AG09309 (cell line): ENCODE results near the gene AKR7A3.
"Not testable (repeated sequence)": the region's sequence is repeated elsewhere in the genome, so short reads cannot be mapped to it uniquely, and the experiment has no call there.

ENCODE experiments used
- DNase-seq: peaks from one replicate; pipeline ENCODE4 v3.0.0-alpha.2; 2010; ENCODE audit warnings: low read depth
- H3K4me3 ChIP-seq: 2 replicates; pipeline ENCODE4 v1.5.1; 2011; ENCODE audit warnings: mild to moderate bottlenecking, low read depth, low read length, moderate library complexity; ENCODE audit not compliant: control insufficient read depth
- TF ChIP-seq, protein P1 (sequence below): IDR thresholded peaks from 2 replicates; pipeline ENCODE4 v1.5.1; 2011; ENCODE audit warnings: mild to moderate bottlenecking, low read depth, low read length, inconsistent platforms; ENCODE audit not compliant: insufficient read depth, control insufficient read depth; ENCODE audit errors: missing control alignments

AKR7A3 gene

GRCh38 chr1:19260211-19261138 is 28.1 kb downstream of the AKR7A3 start:
- H3K4me3 ChIP-seq: no peak overlapping the region
- DNase-seq: peak; percentile 87
- TF ChIP-seq, protein P1, sequence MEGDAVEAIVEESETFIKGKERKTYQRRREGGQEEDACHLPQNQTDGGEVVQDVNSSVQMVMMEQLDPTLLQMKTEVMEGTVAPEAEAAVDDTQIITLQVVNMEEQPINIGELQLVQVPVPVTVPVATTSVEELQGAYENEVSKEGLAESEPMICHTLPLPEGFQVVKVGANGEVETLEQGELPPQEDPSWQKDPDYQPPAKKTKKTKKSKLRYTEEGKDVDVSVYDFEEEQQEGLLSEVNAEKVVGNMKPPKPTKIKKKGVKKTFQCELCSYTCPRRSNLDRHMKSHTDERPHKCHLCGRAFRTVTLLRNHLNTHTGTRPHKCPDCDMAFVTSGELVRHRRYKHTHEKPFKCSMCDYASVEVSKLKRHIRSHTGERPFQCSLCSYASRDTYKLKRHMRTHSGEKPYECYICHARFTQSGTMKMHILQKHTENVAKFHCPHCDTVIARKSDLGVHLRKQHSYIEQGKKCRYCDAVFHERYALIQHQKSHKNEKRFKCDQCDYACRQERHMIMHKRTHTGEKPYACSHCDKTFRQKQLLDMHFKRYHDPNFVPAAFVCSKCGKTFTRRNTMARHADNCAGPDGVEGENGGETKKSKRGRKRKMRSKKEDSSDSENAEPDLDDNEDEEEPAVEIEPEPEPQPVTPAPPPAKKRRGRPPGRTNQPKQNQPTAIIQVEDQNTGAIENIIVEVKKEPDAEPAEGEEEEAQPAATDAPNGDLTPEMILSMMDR: no peak

- TF ChIP-seq, protein P1: no peak
- no peak for DNase-seq
- no peak overlapping the region for H3K4me3 ChIP-seq
Observed at GRCh38 chr1:19258353-19258752, 30.2 kb downstream of the AKR7A3 start.

- DNase-seq: no peak
- TF ChIP-seq, protein P1: no peak
- H3K4me3 ChIP-seq: no peak overlapping the region
Observed at GRCh38 chr1:19257178-19257914, 31.2 kb downstream of the AKR7A3 start.

DNA sequence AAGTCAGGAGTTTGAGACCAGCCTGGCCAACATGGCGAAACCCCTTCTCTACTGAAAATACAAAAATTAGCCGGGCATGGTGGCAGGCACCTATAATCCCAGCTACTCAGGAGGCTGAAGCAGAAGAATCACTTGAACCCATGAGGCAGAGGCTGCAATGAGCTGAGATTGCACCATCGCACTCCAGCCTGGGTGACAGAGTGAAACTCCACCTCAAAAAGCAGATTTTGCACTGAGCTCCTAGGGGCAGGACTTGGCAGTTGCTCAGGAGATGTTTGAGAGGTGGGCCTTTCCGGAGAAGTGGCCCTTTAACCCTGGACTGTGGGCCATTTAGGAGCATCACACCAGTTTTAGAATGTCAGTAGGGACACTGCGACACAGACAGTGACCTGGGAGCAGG is 32.3 kb downstream of the AKR7A3 start:
- DNase-seq, H3K4me3 ChIP-seq: not testable (repeated sequence)

DNA sequence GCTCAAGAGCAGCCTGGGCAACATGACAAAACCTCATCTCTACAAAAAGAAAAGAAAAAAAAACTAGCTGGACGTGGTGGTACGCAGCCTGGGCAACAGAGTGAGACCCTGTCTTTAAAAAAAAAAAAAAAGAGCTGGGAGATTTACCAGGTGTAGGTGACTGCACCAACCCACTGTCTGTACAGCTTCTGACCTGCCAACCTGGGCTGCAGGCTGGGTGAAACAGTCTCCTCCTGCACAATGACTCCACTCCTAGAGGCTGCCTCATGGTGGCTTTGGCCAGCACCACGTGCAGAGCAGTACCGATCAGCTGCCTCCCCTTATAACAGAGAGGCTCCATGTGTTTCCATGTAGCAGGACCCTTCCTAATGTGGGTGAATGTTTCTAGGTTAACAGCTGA is 33.3 kb downstream of the AKR7A3 start:
- TF ChIP-seq, protein P1: no peak
- H3K4me3 ChIP-seq: no peak overlapping the region
- DNase-seq: no peak

- no peak overlapping the region for H3K4me3 ChIP-seq
- TF ChIP-seq, protein P1: no peak
- no peak for DNase-seq
Observed at GRCh38 chr1:19254416-19254815, 34.2 kb downstream of the AKR7A3 start.
